ENCODE results near the gene CLIC4.
"Not testable (repeated sequence)": the region's sequence is repeated elsewhere in the genome, so short reads cannot be mapped to it uniquely, and the experiment has no call there.

CLIC4 gene

DNA sequence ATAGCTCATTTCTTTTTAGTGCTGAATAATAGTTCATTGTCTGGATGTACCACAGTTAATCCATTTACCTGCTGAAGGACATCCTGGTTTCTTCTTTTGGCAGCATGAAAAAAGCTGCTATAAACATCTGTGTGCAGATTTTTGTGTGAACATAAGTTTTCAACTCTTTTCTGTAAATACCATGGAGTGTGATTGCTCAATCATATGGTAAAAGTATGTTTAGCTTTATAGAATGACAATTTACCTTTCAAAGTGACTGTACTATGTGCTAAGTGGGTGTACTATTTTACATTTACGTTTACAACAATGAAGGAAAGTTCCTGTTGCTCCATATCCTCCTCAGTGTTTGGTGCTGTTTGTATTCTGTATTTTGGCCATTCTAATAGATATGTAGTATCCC, 135.8 kb downstream of the CLIC4 start:
- DNase-seq, result no peak

DNA sequence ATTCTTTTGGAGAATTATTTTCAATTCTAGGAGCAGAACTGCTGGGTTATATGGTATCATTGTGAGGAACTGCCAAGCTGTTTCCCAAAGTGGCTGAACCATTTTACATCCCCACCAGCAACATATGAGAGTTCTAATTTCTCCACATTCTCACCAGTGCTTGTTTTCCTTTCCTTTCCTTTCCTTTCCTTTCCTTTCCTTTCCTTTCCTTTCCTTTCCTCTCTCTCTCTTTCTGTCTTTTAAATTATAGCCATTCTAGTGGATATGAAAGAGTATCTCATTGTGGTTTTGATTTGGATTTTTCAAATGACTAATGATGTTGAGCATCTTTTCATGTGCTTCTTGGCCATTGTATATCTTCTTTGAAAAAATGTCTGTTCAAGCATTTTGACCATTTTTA, 139.5 kb downstream of the CLIC4 start:
- DNase-seq, result no peak

DNA sequence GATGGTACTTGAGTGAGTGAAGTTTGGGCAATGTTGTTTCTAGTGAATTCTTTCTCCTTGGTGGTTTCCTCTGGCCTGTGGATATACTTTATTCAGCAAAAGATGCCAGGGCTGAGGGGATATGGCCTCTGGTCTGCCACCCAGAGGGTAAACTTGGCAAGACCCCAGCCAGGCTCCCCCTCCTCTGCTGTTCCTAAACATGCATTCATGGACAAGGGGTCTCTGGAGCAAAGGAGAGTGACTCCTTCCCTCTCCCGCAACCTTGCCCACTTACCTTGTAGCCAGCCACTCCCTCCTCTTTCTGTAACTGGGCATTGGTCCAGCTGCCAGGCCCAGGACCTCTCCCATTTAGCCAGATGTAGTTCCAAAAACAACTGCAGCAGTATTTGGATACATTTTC, 141.0 kb downstream of the CLIC4 start:
- no peak for DNase-seq

DNA sequence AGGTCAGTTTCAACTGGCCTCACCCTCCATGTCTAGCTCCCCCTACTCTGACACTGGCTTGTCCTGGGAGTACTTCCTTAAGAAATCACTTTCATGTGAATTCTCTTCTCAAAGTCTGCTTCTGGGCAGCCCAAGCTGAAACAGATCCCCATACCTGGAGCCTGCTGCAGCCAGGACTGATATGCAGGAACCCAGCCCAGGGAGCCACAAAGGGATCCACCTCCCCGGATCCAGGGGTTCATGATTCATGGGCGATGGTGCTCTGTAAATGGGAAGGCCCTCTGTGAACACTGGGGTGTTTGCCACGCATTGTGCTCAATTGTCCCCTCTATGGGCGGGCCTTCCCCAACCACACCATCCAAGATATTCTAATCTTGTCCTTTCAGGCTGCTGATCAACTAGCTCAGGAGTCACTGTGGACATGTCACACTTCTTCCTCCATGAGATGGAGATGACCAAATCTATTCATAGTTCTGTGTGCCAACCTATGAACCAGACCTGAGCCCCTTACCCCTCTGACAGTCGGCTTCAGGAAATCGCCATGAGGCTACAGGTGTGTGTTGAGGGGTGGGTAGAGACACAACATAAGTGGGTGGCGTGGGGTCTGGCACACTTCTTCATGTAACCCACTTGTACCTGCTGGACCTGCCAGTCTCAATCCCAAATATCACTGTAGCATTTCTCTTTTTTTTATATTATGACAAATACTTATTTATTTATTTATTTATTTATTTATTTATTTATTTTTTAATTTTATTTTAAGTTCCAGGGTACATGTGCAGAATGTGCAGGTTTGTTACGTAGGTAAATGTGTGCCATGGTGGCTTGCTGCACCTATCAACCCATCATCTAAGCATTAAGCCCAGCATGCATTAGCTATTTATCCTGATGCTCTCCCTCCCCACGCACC, 143.1 kb downstream of the CLIC4 start:
- DNase-seq, result no peak

GRCh38 chr1:24888971-24889676, 143.9 kb downstream of the CLIC4 start:
- DNase-seq, result no peak

DNA sequence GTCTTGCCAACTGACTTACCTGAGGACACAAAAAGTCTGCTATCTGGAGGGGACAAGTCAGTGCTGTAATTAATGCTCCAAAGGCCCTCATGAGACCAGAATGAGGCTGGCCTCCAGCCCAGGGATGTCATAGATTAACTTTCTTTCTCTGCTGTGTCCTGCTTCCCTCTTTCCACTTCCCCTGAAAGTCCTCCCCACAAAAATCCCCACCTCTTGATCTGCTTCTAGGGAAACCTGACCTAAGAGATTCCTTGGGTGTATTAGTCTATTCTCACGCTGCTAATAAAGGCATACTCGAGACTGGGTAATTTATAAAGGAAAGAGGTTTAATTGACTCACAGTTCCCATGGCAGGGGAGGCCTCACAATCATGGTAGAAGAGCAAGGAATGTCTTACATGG, 145.6 kb downstream of the CLIC4 start:
- DNase-seq, result no peak

- not testable (repeated sequence) for DNase-seq
These were observed 146.1 kb downstream of the CLIC4 start for GRCh38 chr1:24891367-24891766.

DNA sequence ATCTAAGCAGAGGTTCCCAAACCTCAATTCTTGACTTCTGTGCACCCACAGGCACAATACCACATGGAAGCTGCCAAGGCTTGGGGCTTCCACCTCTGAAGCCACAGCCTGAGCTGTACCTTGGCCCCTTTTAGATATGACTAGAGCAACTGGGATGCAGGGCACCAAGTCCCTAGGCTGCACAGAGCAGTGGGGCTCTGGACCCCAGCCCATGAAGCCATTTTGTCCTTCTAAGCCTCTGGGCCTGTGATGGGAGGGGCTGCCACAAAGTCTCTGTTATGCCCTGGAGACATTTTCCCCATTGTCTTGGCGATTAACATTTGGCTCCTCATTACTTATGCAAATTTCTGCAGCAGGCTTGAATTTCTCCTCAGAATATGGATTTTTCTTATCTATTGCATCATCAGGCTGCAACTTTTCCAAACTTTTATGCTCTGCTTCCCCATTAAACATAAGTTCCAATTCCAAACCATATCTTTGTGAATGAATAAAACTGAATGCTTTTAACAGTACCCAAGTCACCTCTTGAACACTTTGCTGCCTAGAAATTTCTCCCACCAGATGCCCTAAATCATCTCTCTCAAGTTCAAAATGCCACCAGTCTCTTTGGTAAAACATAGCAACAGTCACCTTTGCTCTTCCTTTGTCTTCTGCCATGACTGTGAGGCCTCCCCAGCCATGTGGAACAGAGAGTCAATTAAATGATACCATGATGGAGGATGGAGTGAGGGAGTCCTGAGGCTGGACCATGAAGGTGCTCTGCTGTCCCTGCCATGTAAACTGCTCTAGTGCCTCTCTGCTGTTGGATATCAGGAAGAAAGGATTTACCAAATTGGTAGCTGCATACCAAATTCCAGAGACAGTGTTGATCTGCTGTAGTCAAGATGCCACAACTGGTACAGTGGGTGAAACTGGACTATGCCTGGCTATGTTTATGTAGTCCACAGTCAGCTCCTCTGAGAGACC, 147.2 kb downstream of the CLIC4 start:
- DNase-seq, result no peak

DNA sequence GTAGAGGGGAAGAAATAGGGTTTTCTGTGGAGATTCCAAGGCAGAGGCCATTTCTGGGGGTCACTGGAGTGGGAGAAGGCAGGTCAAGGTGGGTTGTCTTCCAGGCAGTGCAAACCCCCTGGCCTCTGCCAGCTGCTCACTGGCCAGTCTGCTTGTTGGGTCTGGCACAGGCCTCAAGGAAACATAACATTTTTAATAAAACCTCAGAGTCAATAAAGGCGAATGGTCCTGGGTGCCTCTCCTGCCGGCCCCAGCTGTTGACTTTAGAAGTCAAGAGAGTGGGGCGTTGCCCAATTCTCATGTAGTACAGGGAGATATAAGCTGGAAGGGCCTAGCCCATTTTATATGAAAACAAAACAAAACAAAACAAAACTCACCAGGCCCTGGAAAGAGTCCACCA, 148.2 kb downstream of the CLIC4 start:
- no peak for DNase-seq
